ENCODE results near the gene CCDC92. TPM values are rescaled to one million over a fixed set of nuclear protein-coding genes. Genes with fewer than 3 reads are reported as not detected.

CCDC92 gene
- total RNA-seq, 1 donor from 2014 or later = 8.3 TPM

GRCh38 chr12:123910057-123910456 is 62.6 kb downstream of the CCDC92 start:
- H3K36me3 Mint-ChIP-seq (ENCODE audit: low read depth) = no peaks in the 10 kb centered on the region
- H3K4me3 Mint-ChIP-seq = no peak overlapping the region
- no peak for DNase-seq (ENCODE audit: low spot score)
- H3K4me1 Mint-ChIP-seq (ENCODE audit: low read depth) = peaks cover 6% of the 10 kb centered on the region
- H3K27ac Mint-ChIP-seq = no peak overlapping the region
- intact Hi-C loops (cut with micrococcal nuclease) = no loop called here
- no peaks in the 10 kb centered on the region for H3K27me3 Mint-ChIP-seq (ENCODE audit: insufficient read depth)
- H3K9me3 Mint-ChIP-seq = no peaks in the 10 kb centered on the region

GRCh38 chr12:123908884-123909725 is 63.5 kb downstream of the CCDC92 start:
- no peaks in the 10 kb centered on the region for H3K36me3 Mint-ChIP-seq (ENCODE audit: low read depth)
- H3K4me3 Mint-ChIP-seq = no peak overlapping the region
- no peak overlapping the region for H3K27ac Mint-ChIP-seq
- intact Hi-C loops (cut with micrococcal nuclease) = loop anchor here (10.0 kb wide), 1 partner anchor 866 kb away; no protein-coding TSS in a partner anchor
- no peak for DNase-seq (ENCODE audit: low spot score)
- peaks cover 7% of the 10 kb centered on the region for H3K4me1 Mint-ChIP-seq (ENCODE audit: low read depth)
- no peaks in the 10 kb centered on the region for H3K9me3 Mint-ChIP-seq
- H3K27me3 Mint-ChIP-seq (ENCODE audit: insufficient read depth) = no peaks in the 10 kb centered on the region

- Mint-ChIP-seq H3K27ac (no peak overlapping the region), H3K4me3 (no peak overlapping the region)
- intact Hi-C loops (cut with micrococcal nuclease) = loop anchor here (10.0 kb wide), 1 partner anchor 867 kb away; no protein-coding TSS in a partner anchor
Measured at GRCh38 chr12:123907726-123908476, 64.7 kb downstream of the CCDC92 start.

GRCh38 chr12:123906711-123907420 is 65.8 kb downstream of the CCDC92 start:
- no peak for DNase-seq (ENCODE audit: low spot score)
- Mint-ChIP-seq H3K4me1 (ENCODE audit: low read depth) (peaks cover 7% of the 10 kb centered on the region), H3K9me3 (no peaks in the 10 kb centered on the region), H3K27ac (no peak overlapping the region), H3K36me3 (ENCODE audit: low read depth) (no peaks in the 10 kb centered on the region), H3K27me3 (ENCODE audit: insufficient read depth) (peaks cover 1% of the 10 kb centered on the region), H3K4me3 (no peak overlapping the region)
- intact Hi-C loops (cut with micrococcal nuclease) = loop anchor here (10.0 kb wide), 1 partner anchor 868 kb away; no protein-coding TSS in a partner anchor

More at GRCh38 chr12:123907726-123908476, 64.7 kb downstream of the CCDC92 start:
- no peak for DNase-seq (ENCODE audit: low spot score)
- Mint-ChIP-seq H3K36me3 (ENCODE audit: low read depth) (no peaks in the 10 kb centered on the region), H3K27me3 (ENCODE audit: insufficient read depth) (no peaks in the 10 kb centered on the region), H3K4me1 (ENCODE audit: low read depth) (peaks cover 7% of the 10 kb centered on the region), H3K9me3 (no peaks in the 10 kb centered on the region)

- no peaks in the 10 kb centered on the region for H3K9me3 Mint-ChIP-seq
- H3K4me1 Mint-ChIP-seq (ENCODE audit: low read depth) = peaks cover 7% of the 10 kb centered on the region
- peak; percentile 50 for DNase-seq (ENCODE audit: low spot score)
- intact Hi-C loops (cut with micrococcal nuclease) = loop anchor here (1.0 to 10.0 kb wide), 5 partner anchors 33 to 869 kb away; partner anchors contain the start of gene CCDC92
- H3K27me3 Mint-ChIP-seq (ENCODE audit: insufficient read depth) = peaks cover 6% of the 10 kb centered on the region
- H3K4me3 Mint-ChIP-seq = no peak overlapping the region
- no peak overlapping the region for H3K27ac Mint-ChIP-seq
- no peaks in the 10 kb centered on the region for H3K36me3 Mint-ChIP-seq (ENCODE audit: low read depth)
Measured at GRCh38 chr12:123905319-123905925, 67.2 kb downstream of the CCDC92 start.

- Mint-ChIP-seq H3K36me3 (ENCODE audit: low read depth) (no peaks in the 10 kb centered on the region), H3K4me1 (ENCODE audit: low read depth) (peaks cover 7% of the 10 kb centered on the region), H3K9me3 (no peaks in the 10 kb centered on the region), H3K4me3 (no peak overlapping the region), H3K27me3 (ENCODE audit: insufficient read depth) (peaks cover 6% of the 10 kb centered on the region), H3K27ac (no peak overlapping the region)
- no peak for DNase-seq (ENCODE audit: low spot score)
- intact Hi-C loops (cut with micrococcal nuclease) = loop anchor here (2.0 to 10.0 kb wide), 2 partner anchors 35 to 871 kb away; no protein-coding TSS in a partner anchor
Measured at GRCh38 chr12:123903301-123904065, 69.1 kb downstream of the CCDC92 start.

GRCh38 chr12:123902821-123903220 is 69.8 kb downstream of the CCDC92 start:
- H3K27ac Mint-ChIP-seq = no peak overlapping the region
- no peaks in the 10 kb centered on the region for H3K36me3 Mint-ChIP-seq (ENCODE audit: low read depth)
- H3K27me3 Mint-ChIP-seq (ENCODE audit: insufficient read depth) = peaks cover 6% of the 10 kb centered on the region
- no peak overlapping the region for H3K4me3 Mint-ChIP-seq
- no peak for DNase-seq (ENCODE audit: low spot score)
- H3K9me3 Mint-ChIP-seq = no peaks in the 10 kb centered on the region
- intact Hi-C loops (cut with micrococcal nuclease) = loop anchor here (10.0 kb wide), 1 partner anchor 872 kb away; no protein-coding TSS in a partner anchor
- H3K4me1 Mint-ChIP-seq (ENCODE audit: low read depth) = peaks cover 7% of the 10 kb centered on the region

- Mint-ChIP-seq H3K4me1 (ENCODE audit: low read depth) (peaks cover 7% of the 10 kb centered on the region), H3K36me3 (ENCODE audit: low read depth) (no peaks in the 10 kb centered on the region), H3K4me3 (no peak overlapping the region), H3K27ac (no peak overlapping the region), H3K27me3 (ENCODE audit: insufficient read depth) (peaks cover 6% of the 10 kb centered on the region), H3K9me3 (no peaks in the 10 kb centered on the region)
- intact Hi-C loops (cut with micrococcal nuclease) = loop anchor here (10.0 kb wide), 1 partner anchor 874 kb away; no protein-coding TSS in a partner anchor
- DNase-seq (ENCODE audit: low spot score) = no peak
Measured at GRCh38 chr12:123900871-123901376, 71.7 kb downstream of the CCDC92 start.

- Mint-ChIP-seq H3K9me3 (no peaks in the 10 kb centered on the region), H3K4me3 (no peak overlapping the region), H3K27me3 (ENCODE audit: insufficient read depth) (peaks cover 9% of the 10 kb centered on the region), H3K4me1 (ENCODE audit: low read depth) (no peaks in the 10 kb centered on the region), H3K27ac (no peak overlapping the region), H3K36me3 (ENCODE audit: low read depth) (no peaks in the 10 kb centered on the region)
- no peak for DNase-seq (ENCODE audit: low spot score)
- intact Hi-C loops (cut with micrococcal nuclease) = no loop called here
Measured at GRCh38 chr12:123899368-123899767, 73.3 kb downstream of the CCDC92 start.

GRCh38 chr12:123898673-123899072 is 74.0 kb downstream of the CCDC92 start:
- Mint-ChIP-seq H3K27me3 (ENCODE audit: insufficient read depth) (peaks cover 9% of the 10 kb centered on the region), H3K4me1 (ENCODE audit: low read depth) (no peaks in the 10 kb centered on the region), H3K4me3 (no peak overlapping the region), H3K36me3 (ENCODE audit: low read depth) (no peaks in the 10 kb centered on the region), H3K27ac (no peak overlapping the region), H3K9me3 (no peaks in the 10 kb centered on the region)
- intact Hi-C loops (cut with micrococcal nuclease) = no loop called here
- no peak for DNase-seq (ENCODE audit: low spot score)

- no peaks in the 10 kb centered on the region for H3K36me3 Mint-ChIP-seq (ENCODE audit: low read depth)
- H3K4me3 Mint-ChIP-seq = no peak overlapping the region
- intact Hi-C loops (cut with micrococcal nuclease) = no loop called here
- H3K4me1 Mint-ChIP-seq (ENCODE audit: low read depth) = no peaks in the 10 kb centered on the region
- H3K27me3 Mint-ChIP-seq (ENCODE audit: insufficient read depth) = peaks cover 9% of the 10 kb centered on the region
- H3K27ac Mint-ChIP-seq = no peak overlapping the region
- no peaks in the 10 kb centered on the region for H3K9me3 Mint-ChIP-seq
- no peak for DNase-seq (ENCODE audit: low spot score)
Measured at GRCh38 chr12:123897221-123897620, 75.4 kb downstream of the CCDC92 start.
